Thyroid gland (tissue), 4 donors: ENCODE results near the gene DCAF12. TPM values are rescaled to one million over a fixed set of nuclear protein-coding genes. Genes with fewer than 3 reads are reported as not detected.
"Not testable (repeated sequence)": the region's sequence is repeated elsewhere in the genome, so short reads cannot be mapped to it uniquely, and the experiment has no call there.

Experiments
- DNase-seq, 2 donors: peaks; one replicate each; pipeline ENCODE4 v3.0.0-alpha.2; 2019
- H3K27ac ChIP-seq, 3 donors: fragments of 200-600 bp; sonication (generic); 1 replicate in 2 of 3; 2 replicates in 1 of 3; pipeline ENCODE4 v1.5.1; 2016 to 2019; ENCODE audit warnings: mild to moderate bottlenecking in 1 of 3, moderate library complexity in 1 of 3
- H3K27me3 ChIP-seq: fragments of 200-600 bp; sonication (generic); one replicate; pipeline ENCODE4 v1.5.1; 2019
- H3K36me3 ChIP-seq, 2 donors: fragments of 200-600 bp; sonication (generic); one replicate each; pipeline ENCODE4 v1.5.1; 2016 to 2019
- H3K4me1 ChIP-seq, 2 donors: fragments of 200-600 bp; sonication (generic); one replicate each; pipeline ENCODE4 v1.5.1; 2017 to 2019
- H3K4me3 ChIP-seq, 3 donors: fragments of 200-600 bp; sonication (generic); replicated peaks in 1 of 3; 1 replicate in 2 of 3; 2 replicates in 1 of 3; pipeline ENCODE4 v1.5.1; 2016; ENCODE audit warnings: mild to moderate bottlenecking in 1 of 3
- H3K9me3 ChIP-seq: fragments of 200-600 bp; sonication (generic); one replicate; pipeline ENCODE4 v1.5.1; 2017
- POLR2A ChIP-seq, 2 donors: fragments of 450-650 bp; IDR thresholded peaks; one replicate each; pipeline ENCODE4 v1.6.1; 2017; ENCODE audit warnings: antibody characterized with exemption in 2 of 2, mild to moderate bottlenecking in 2 of 2, moderate library complexity in 1 of 2
- WGBS, 2 donors: methylation state at CpG; one replicate each; pipeline ENCODE4 v1.1.5; 2017; 5-methylcytosine and 5-hydroxymethylcytosine counted together
- intact Hi-C: fragments of 100-400 bp; cut with DNase I; formaldehyde crosslinking; loops from one replicate; pipeline ENCODE4 v1.15.1; 2023
- total RNA-seq, 4 donors: library from RNA; depleted of rRNA; stranded (reverse); fragments of >200 nt; gene quantifications; one replicate each; pipeline ENCODE4 v1.2.3, GENCODE V29; 2016
- TF ChIP-seq, protein P1 (sequence below), 6 experiments: fragments of 200-600 bp in 3 of 6; fragments of 450-650 bp in 3 of 6; sonication (generic) in 3 of 6; IDR thresholded peaks; one replicate each; pipeline ENCODE4 v1.5.1; 2016 to 2019; ENCODE audit warnings: antibody characterized with exemption in 6 of 6, mild to moderate bottlenecking in 2 of 6, inconsistent platforms in 1 of 6, moderate library complexity in 1 of 6

DCAF12 gene
- total RNA-seq, 4 donors from 2014 or later, result 28.1 to 32.5 (median 31.6) TPM

DNA sequence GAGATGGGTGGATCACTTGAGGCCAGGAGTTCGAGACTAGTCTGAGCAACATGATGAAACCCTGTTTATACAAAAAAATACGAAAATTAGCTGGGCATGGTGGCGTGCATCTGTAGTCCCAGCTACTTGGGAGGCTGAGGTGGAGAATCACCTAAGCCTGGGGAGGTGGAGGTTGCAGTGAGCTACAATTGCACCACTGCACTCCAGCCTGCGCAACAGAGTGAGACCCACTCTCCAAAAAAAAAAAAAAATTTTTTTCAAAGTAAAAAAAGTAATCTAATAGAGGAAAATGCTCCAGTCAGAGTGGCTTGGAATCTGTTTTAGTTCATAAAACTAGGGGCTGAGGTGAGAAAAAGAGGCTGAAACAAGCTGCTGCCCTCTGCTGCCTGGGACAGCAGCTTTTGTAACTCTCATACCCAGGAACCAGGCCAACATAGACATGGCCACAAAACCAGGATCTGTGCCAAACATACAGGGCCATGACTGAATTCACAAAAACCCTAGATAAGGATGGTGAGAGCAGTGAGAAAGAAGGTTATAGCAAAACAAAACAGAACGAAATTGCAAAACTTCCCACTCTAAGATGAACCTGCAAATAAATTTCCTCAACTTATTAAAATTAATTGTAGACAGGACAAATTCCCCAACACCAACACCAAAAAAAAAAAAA, 13.1 kb upstream of the DCAF12 start:
- peak; percentile 78 to 79 for DNase-seq
- intact Hi-C loops, result no loop called here
- Histone ChIP-seq H3K36me3 (no peaks in the 10 kb centered on the region), H3K4me3 (no peak overlapping the region), H3K9me3 (no peaks in the 10 kb centered on the region), H3K27me3 (no peaks in the 10 kb centered on the region), H3K27ac (no peak overlapping the region), H3K4me1 (peaks cover 0 to 6% of the 10 kb centered on the region in 2 donors)
- WGBS, 2 donors, result 71 to 78% methylated on average over 5 of the region's 5 CpGs
- TF ChIP-seq, protein P1, sequence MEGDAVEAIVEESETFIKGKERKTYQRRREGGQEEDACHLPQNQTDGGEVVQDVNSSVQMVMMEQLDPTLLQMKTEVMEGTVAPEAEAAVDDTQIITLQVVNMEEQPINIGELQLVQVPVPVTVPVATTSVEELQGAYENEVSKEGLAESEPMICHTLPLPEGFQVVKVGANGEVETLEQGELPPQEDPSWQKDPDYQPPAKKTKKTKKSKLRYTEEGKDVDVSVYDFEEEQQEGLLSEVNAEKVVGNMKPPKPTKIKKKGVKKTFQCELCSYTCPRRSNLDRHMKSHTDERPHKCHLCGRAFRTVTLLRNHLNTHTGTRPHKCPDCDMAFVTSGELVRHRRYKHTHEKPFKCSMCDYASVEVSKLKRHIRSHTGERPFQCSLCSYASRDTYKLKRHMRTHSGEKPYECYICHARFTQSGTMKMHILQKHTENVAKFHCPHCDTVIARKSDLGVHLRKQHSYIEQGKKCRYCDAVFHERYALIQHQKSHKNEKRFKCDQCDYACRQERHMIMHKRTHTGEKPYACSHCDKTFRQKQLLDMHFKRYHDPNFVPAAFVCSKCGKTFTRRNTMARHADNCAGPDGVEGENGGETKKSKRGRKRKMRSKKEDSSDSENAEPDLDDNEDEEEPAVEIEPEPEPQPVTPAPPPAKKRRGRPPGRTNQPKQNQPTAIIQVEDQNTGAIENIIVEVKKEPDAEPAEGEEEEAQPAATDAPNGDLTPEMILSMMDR (IDR thresholded peaks at IDR 0.05), result peak in 3 of 6 experiments; percentile 32 to 49 (median 46)
- no peak for TF ChIP-seq POLR2A (IDR thresholded peaks at IDR 0.05)

DNA sequence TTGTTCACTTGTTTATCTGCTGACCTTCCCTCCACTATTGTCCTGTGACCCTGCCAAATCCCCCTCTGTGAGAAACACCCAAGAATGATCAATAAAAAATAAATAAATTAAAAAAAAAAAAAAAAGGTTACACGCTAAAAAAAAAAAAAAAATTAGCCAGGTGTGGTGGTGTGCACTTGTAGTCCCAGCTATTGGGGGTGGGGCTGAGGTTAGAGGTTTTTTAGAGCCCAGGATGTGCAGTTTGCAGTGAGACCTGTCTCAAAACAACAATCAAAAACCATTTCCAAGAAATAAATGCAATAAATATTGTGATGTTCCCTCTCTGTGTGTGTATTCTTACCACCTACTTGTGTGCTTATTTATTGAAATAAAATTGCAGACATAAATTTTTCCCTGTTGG, 12.1 kb upstream of the DCAF12 start:
- H3K4me1 ChIP-seq, H3K27me3 ChIP-seq, H3K27ac ChIP-seq, H3K9me3 ChIP-seq, H3K36me3 ChIP-seq, intact Hi-C loops, DNase-seq, H3K4me3 ChIP-seq: not testable (repeated sequence)
- 71 to 78% methylated on average over 1 of the region's 1 CpG for WGBS, 2 donors

DNA sequence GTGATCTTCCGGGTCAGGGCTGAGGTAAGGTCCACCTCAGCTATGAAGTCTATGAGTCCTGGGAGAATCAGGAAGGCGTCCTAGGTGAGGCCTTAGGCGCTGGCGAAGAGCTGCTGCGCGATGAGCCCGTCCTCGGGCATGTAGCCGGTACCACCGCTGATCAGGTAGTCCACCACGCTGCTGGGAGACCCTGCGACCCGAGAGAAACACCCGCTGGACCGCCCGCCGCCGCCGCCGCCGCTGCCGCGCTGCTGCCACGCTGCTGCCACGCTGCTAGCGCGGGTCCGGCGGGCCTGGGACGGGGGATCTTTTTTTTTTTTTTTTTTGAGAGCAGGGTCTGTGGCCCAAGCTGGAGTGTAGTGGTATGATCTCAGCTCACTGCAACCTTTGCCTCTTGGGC, 8.0 kb upstream of the DCAF12 start:
- Histone ChIP-seq H3K36me3 (no peaks in the 10 kb centered on the region), H3K4me1 (no peaks in the 10 kb centered on the region), H3K27ac (no peak overlapping the region), H3K4me3 (no peak overlapping the region), H3K27me3 (no peaks in the 10 kb centered on the region), H3K9me3 (no peaks in the 10 kb centered on the region)
- no peak for DNase-seq
- intact Hi-C loops, result no loop called here
- WGBS, 2 donors, result 90 to 91% methylated on average over 26 of the region's 30 CpGs
- TF ChIP-seq, protein P1 (IDR thresholded peaks at IDR 0.05), result no peak
- no peak for TF ChIP-seq POLR2A (IDR thresholded peaks at IDR 0.05)

DNA sequence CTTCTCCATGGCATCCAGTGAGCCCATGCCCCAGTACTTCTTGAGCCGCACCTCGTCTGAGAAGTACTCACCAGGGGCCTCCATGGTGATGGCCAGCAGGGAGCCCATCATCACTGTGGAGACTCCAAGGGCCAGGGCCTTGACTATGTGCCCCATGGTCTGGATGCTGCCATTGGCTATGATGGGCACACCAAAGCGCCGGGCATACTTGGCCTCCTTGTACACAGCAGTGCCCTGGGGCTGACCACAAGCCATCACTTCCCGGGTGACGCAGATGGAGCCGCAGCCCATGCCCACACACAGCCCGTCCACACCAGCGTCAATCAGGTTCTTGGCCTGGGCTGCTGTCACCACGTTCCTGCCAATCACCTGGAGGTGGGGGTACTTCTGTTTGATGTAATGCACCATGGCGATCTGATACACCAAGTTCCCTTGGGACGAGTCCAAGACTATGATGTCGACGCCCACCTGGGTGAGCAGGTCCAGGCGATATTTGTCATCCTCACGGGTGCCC, 7.0 kb upstream of the DCAF12 start:
- H3K4me3 ChIP-seq, result no peak overlapping the region
- no peaks in the 10 kb centered on the region for H3K9me3 ChIP-seq
- H3K36me3 ChIP-seq, result no peaks in the 10 kb centered on the region
- no peak overlapping the region for H3K27ac ChIP-seq
- no peaks in the 10 kb centered on the region for H3K27me3 ChIP-seq
- no peak for TF ChIP-seq POLR2A (IDR thresholded peaks at IDR 0.05)
- TF ChIP-seq, protein P1 (IDR thresholded peaks at IDR 0.05), result no peak
- intact Hi-C loops, result no loop called here
- WGBS, 2 donors, result 87 to 92% methylated on average over 6 to 14 of the region's 16 CpGs
- no peaks in the 10 kb centered on the region for H3K4me1 ChIP-seq
- DNase-seq, result no peak

DNA sequence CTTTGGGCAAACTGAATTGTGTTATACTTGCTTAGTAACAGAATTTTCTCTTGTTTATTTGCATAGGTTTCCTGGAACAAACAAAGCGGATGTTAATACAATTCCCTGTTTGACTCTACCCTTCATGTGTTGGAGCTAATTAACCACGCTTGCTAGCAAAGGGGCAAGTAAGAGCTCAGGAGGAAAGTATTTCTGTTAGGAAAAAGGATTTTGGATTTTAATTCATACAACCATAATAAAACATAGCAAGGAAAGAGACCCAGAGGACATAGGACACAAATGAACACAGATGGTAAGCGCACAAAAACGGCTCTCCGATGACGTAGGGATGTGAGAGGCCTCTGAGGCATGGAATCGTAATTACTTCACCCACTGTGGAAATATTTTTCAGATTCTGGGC, 5.1 kb upstream of the DCAF12 start:
- no peak for DNase-seq
- whole genome bisulfite sequencing, 2 donors, result 95% methylated on average over 7 of the region's 7 CpGs
- no peaks in the 10 kb centered on the region for H3K9me3 ChIP-seq
- H3K27ac ChIP-seq, result no peak overlapping the region
- no peaks in the 10 kb centered on the region for H3K27me3 ChIP-seq
- no peak overlapping the region for H3K4me3 ChIP-seq
- intact Hi-C loops, result no loop called here
- H3K4me1 ChIP-seq, result peaks cover 5 to 6% of the 10 kb centered on the region in 2 donors
- TF ChIP-seq, protein P1 (IDR thresholded peaks at IDR 0.05), result no peak
- TF ChIP-seq POLR2A (IDR thresholded peaks at IDR 0.05), result no peak
- no peaks in the 10 kb centered on the region for H3K36me3 ChIP-seq
